GM23338 (cell line): ENCODE data around the gene ZNF514. TPM values are rescaled to one million over a fixed set of nuclear protein-coding genes. Genes with fewer than 3 reads are reported as not detected.

Experiments
- ATAC-seq: fragments of 200-7000 bp; cut with Tn5 transposase; 3 replicates; pipeline ENCODE4 v1.9.1; 2020
- DNase-seq: peaks from one replicate; pipeline ENCODE4 v3.0.0-alpha.2; 2015; ENCODE audit warnings: low spot score
- H2AFZ ChIP-seq: fragments of 200-600 bp; sonication (generic); 2 replicates; pipeline ENCODE4 v1.8.0; 2016; ENCODE audit warnings: antibody characterized with exemption, mild to moderate bottlenecking, moderate library complexity
- H3F3A ChIP-seq: fragments of 200-600 bp; sonication (generic); replicated peaks from 2 replicates; pipeline ENCODE4 v1.8.0; 2017; ENCODE audit warnings: antibody characterized with exemption, mixed run types, low read depth
- H3K27ac ChIP-seq: fragments of 200-600 bp; sonication (generic); 2 replicates; pipeline ENCODE4 v1.6.1; 2016; ENCODE audit warnings: low read depth
- H3K27me3 ChIP-seq: fragments of 200-600 bp; sonication (generic); 2 replicates; pipeline ENCODE4 v1.8.0; 2016; ENCODE audit warnings: mild to moderate bottlenecking, mixed run types, moderate library complexity; ENCODE audit not compliant: insufficient read depth
- H3K36me3 ChIP-seq: fragments of 200-600 bp; sonication (generic); 2 replicates; pipeline ENCODE4 v1.8.0; 2016; ENCODE audit warnings: mild to moderate bottlenecking; ENCODE audit not compliant: insufficient read depth
- H3K4me1 ChIP-seq: fragments of 200-600 bp; sonication (generic); 2 replicates; pipeline ENCODE4 v1.8.0; 2016; ENCODE audit warnings: mild to moderate bottlenecking, moderate library complexity; ENCODE audit not compliant: insufficient read depth
- H3K4me2 ChIP-seq: fragments of 200-600 bp; sonication (generic); 2 replicates; pipeline ENCODE4 v1.7.1; 2017; ENCODE audit warnings: mixed run types
- H3K4me3 ChIP-seq: fragments of 200-600 bp; sonication (generic); 2 replicates; pipeline ENCODE4 v1.6.1; 2016; ENCODE audit warnings: mixed run types
- H3K79me2 ChIP-seq: fragments of 200-600 bp; sonication (generic); replicated peaks from 2 replicates; pipeline ENCODE4 v1.8.0; 2017; ENCODE audit warnings: mild to moderate bottlenecking; ENCODE audit not compliant: insufficient read depth
- H3K9me2 ChIP-seq: fragments of 200-600 bp; sonication (generic); 2 replicates; pipeline ENCODE4 v1.8.0; 2017; ENCODE audit not compliant: insufficient read depth
- H4K20me1 ChIP-seq: fragments of 200-600 bp; sonication (generic); replicated peaks from 2 replicates; pipeline ENCODE4 v1.8.0; 2017; ENCODE audit warnings: mild to moderate bottlenecking; ENCODE audit not compliant: insufficient read depth
- H3K27ac Mint-ChIP-seq: 2 replicates; pipeline ENCODE4 v1.8.0; 2020; ENCODE audit warnings: inconsistent platforms, mild to moderate bottlenecking, moderate library complexity, mixed read lengths
- H3K27me3 Mint-ChIP-seq: 3 replicates; pipeline ENCODE4 v1.8.0; 2022; ENCODE audit warnings: low read depth, mild to moderate bottlenecking, moderate library complexity, mixed read lengths, inconsistent platforms; ENCODE audit not compliant: insufficient read depth, poor library complexity
- H3K36me3 Mint-ChIP-seq: 3 replicates; pipeline ENCODE4 v1.8.0; 2021; ENCODE audit warnings: low read depth, mild to moderate bottlenecking, inconsistent platforms, moderate library complexity, mixed read lengths
- H3K4me1 Mint-ChIP-seq: 3 replicates; pipeline ENCODE4 v1.8.0; 2020; ENCODE audit warnings: mild to moderate bottlenecking, inconsistent platforms, mixed read lengths
- H3K4me3 Mint-ChIP-seq: 3 replicates; pipeline ENCODE4 v1.8.0; 2021; ENCODE audit warnings: moderate library complexity, mild to moderate bottlenecking, inconsistent platforms, mixed read lengths
- H3K9me3 Mint-ChIP-seq: 3 replicates; pipeline ENCODE4 v1.8.0; 2020; ENCODE audit warnings: moderate library complexity, mild to moderate bottlenecking, inconsistent platforms, mixed read lengths
- CREB1 ChIP-seq: fragments of 250-450 bp; sonication (Bioruptor Pico); IDR thresholded peaks from 2 replicates; pipeline ENCODE4 v1.5.0; 2020; ENCODE audit warnings: low read depth, mild to moderate bottlenecking, moderate library complexity
- CTCF ChIP-seq, 2 experiments: fragments of 200-600 bp in 1 of 2; sonication (generic) in 1 of 2; conservative IDR thresholded peaks; 2 replicates each; pipeline versions ENCODE4 v1.5.1 to v1.6.1; 2016 to 2017; ENCODE audit warnings: antibody characterized with exemption in 2 of 2, low read depth in 2 of 2, mild to moderate bottlenecking in 2 of 2, moderate library complexity in 1 of 2
- EZH2 ChIP-seq: fragments of 200-600 bp; sonication (generic); IDR thresholded peaks from one replicate; pipeline ENCODE4 v1.8.0; 2017; ENCODE audit warnings: antibody characterized with exemption, mild to moderate bottlenecking, low read depth; ENCODE audit not compliant: unreplicated experiment
- JUNB ChIP-seq: IDR thresholded peaks from one replicate; pipeline ENCODE4 v1.6.1; 2016; ENCODE audit warnings: antibody characterized with exemption; ENCODE audit not compliant: unreplicated experiment
- NANOG ChIP-seq: IDR thresholded peaks from 2 replicates; pipeline ENCODE4 v1.6.1; 2016; ENCODE audit warnings: antibody characterized with exemption, borderline replicate concordance
- POLR2AphosphoS5 ChIP-seq: IDR thresholded peaks from 2 replicates; pipeline ENCODE4 v1.6.1; 2016; ENCODE audit warnings: antibody characterized with exemption, low read depth
- ZNF114 ChIP-seq: fragments of 250-450 bp; sonication (Bioruptor Pico); IDR thresholded peaks from 2 replicates; pipeline ENCODE4 v1.5.0; 2020; ENCODE audit warnings: mild to moderate bottlenecking, moderate library complexity
- polyA plus RNA-seq: library from polyadenylated mRNA; unstranded; fragments of >200 nt; fragmentation: Nextera tagmentation; extraction: Ambion mirVana; gene quantifications from 2 replicates; pipeline ENCODE4 v1.2.1, GENCODE V29; 2016
- total RNA-seq: library from RNA; depleted of rRNA; stranded (reverse); fragments of >200 nt; shearing (Covaris generic); gene quantifications from 2 replicates; pipeline ENCODE4 v1.2.3, GENCODE V29; 2014
- TF ChIP-seq, protein P1 (sequence below): IDR thresholded peaks from one replicate; pipeline ENCODE4 v1.6.1; 2018; ENCODE audit warnings: antibody characterized with exemption; ENCODE audit not compliant: unreplicated experiment

Gene ZNF514
- total and polyA plus RNA-seq, 2 experiments from 2014 or later = 7.2 to 9.3 TPM

DNA sequence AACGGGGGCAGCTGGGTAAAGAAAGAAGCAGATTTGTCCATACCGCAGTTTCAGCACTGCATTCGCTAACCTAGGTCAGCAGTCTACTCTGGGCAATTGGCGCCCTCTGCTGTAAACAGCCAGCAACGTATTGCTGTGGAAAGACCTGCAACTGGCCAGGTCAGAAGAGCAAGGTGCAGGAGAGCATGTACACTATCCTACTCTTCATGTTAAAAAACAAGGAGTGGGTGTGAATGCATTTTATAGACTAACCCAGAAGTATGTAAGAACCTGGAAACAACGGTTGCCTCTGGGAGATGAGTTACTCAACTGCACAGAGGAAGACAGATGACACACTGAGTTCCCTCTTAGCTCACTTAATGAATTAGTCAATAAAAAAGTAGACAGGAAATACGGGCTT lies 44.2 kb downstream of the ZNF514 start:
- Histone ChIP-seq H3K9me2 (no peaks in the 10 kb centered on the region), H3K4me1 (peaks cover 17% of the 10 kb centered on the region), H3K27me3 (no peaks in the 10 kb centered on the region), H2AFZ (no peak overlapping the region), H3K4me2 (no peak overlapping the region), H3K4me3 (no peak overlapping the region), H3F3A (no peaks in the 10 kb centered on the region), H3K27ac (no peak overlapping the region), H4K20me1 (peaks cover 32% of the 10 kb centered on the region), H3K36me3 (peaks cover 29% of the 10 kb centered on the region), H3K79me2 (peaks cover 36% of the 10 kb centered on the region)
- Mint-ChIP-seq H3K27ac (no peak overlapping the region), H3K36me3 (peaks cover 43% of the 10 kb centered on the region), H3K4me1 (peaks cover 16% of the 10 kb centered on the region), H3K9me3 (no peaks in the 10 kb centered on the region), H3K27me3 (peaks cover 3% of the 10 kb centered on the region), H3K4me3 (no peak overlapping the region)
- ATAC-seq (peak; percentile 98), DNase-seq (peak; percentile 83)
- peak; percentile 78 to 91 for TF ChIP-seq CTCF (conservative IDR thresholded peaks at IDR 0.05; ENCODE audit: low read depth in 2 of 2)
- no peak for TF ChIP-seq POLR2AphosphoS5

- no peak for ATAC-seq
- H3K4me3 Mint-ChIP-seq = no peak overlapping the region
- Histone ChIP-seq H4K20me1 (peaks cover 17% of the 10 kb centered on the region; the same call in 1 of the 2 replicates), H2AFZ (no peak overlapping the region), H3K4me2 (no peak overlapping the region), H3K4me1 (peaks cover 10% of the 10 kb centered on the region; the same call in 1 of the 2 replicates), H3K27me3 (no peaks in the 10 kb centered on the region), H3F3A (no peaks in the 10 kb centered on the region), H3K9me2 (no peaks in the 10 kb centered on the region), H3K79me2 (peaks cover 17% of the 10 kb centered on the region), H3K4me3 (no peak overlapping the region), H3K27ac (no peak overlapping the region), H3K36me3 (peaks cover 47% of the 10 kb centered on the region)
- H3K36me3 Mint-ChIP-seq = peaks cover 57% of the 10 kb centered on the region
- no peak for TF ChIP-seq POLR2AphosphoS5
- no peak for TF ChIP-seq EZH2
- no peaks in the 10 kb centered on the region for H3K27me3 Mint-ChIP-seq
- no peak overlapping the region for H3K27ac Mint-ChIP-seq
- no peaks in the 10 kb centered on the region for H3K9me3 Mint-ChIP-seq
- H3K4me1 Mint-ChIP-seq = peaks cover 9% of the 10 kb centered on the region; the same call in 2 of the 3 replicates
- no peak for DNase-seq
Measured at GRCh38 chr2:95113464-95113863, 46.2 kb downstream of the ZNF514 start.

- TF ChIP-seq EZH2 = no peak
- no peak for TF ChIP-seq JUNB
- TF ChIP-seq CREB1 (CRISPR knock-in tag) = no peak
- TF ChIP-seq POLR2AphosphoS5 = no peak
- TF ChIP-seq ZNF114 (CRISPR knock-in tag) = no peak
- no peak for TF ChIP-seq CTCF (conservative IDR thresholded peaks at IDR 0.05; ENCODE audit: low read depth in 2 of 2)
- TF ChIP-seq, protein P1, sequence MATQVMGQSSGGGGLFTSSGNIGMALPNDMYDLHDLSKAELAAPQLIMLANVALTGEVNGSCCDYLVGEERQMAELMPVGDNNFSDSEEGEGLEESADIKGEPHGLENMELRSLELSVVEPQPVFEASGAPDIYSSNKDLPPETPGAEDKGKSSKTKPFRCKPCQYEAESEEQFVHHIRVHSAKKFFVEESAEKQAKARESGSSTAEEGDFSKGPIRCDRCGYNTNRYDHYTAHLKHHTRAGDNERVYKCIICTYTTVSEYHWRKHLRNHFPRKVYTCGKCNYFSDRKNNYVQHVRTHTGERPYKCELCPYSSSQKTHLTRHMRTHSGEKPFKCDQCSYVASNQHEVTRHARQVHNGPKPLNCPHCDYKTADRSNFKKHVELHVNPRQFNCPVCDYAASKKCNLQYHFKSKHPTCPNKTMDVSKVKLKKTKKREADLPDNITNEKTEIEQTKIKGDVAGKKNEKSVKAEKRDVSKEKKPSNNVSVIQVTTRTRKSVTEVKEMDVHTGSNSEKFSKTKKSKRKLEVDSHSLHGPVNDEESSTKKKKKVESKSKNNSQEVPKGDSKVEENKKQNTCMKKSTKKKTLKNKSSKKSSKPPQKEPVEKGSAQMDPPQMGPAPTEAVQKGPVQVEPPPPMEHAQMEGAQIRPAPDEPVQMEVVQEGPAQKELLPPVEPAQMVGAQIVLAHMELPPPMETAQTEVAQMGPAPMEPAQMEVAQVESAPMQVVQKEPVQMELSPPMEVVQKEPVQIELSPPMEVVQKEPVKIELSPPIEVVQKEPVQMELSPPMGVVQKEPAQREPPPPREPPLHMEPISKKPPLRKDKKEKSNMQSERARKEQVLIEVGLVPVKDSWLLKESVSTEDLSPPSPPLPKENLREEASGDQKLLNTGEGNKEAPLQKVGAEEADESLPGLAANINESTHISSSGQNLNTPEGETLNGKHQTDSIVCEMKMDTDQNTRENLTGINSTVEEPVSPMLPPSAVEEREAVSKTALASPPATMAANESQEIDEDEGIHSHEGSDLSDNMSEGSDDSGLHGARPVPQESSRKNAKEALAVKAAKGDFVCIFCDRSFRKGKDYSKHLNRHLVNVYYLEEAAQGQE = no peak
- TF ChIP-seq NANOG = no peak
Measured at GRCh38 chr2:95110395-95110794, 49.3 kb downstream of the ZNF514 start.

More at GRCh38 chr2:95110395-95110794, 49.3 kb downstream of the ZNF514 start:
- no peak overlapping the region for H3K4me2 ChIP-seq
- Mint-ChIP-seq H3K27ac (no peak overlapping the region), H3K36me3 (peaks cover 76% of the 10 kb centered on the region), H3K4me1 (no peaks in the 10 kb centered on the region), H3K9me3 (no peaks in the 10 kb centered on the region), H3K4me3 (no peak overlapping the region), H3K27me3 (peaks cover 3% of the 10 kb centered on the region)
- no peaks in the 10 kb centered on the region for H3K27me3 ChIP-seq
- no peak overlapping the region for H3K4me3 ChIP-seq
- H4K20me1 ChIP-seq = peaks cover 17% of the 10 kb centered on the region
- H3K9me2 ChIP-seq = no peaks in the 10 kb centered on the region
- H3K36me3 ChIP-seq = peaks cover 66% of the 10 kb centered on the region
- no peak for ATAC-seq
- H3F3A ChIP-seq = no peaks in the 10 kb centered on the region
- H3K27ac ChIP-seq = no peak overlapping the region
- H2AFZ ChIP-seq = no peak overlapping the region
- no peak for DNase-seq
- peaks cover 9% of the 10 kb centered on the region for H3K79me2 ChIP-seq
- H3K4me1 ChIP-seq = no peaks in the 10 kb centered on the region
